WERI-Rb-1 (cell line): ENCODE data around the gene AGBL3.

Experiments
- DNase-seq: peaks from one replicate; pipeline ENCODE4 v3.0.0-alpha.2; 2020
- H3K27ac ChIP-seq: fragments of 250-450 bp; sonication (Bioruptor Pico); 2 replicates; pipeline ENCODE4 v1.5.1; 2020; ENCODE audit warnings: mild to moderate bottlenecking, moderate library complexity
- H3K27me3 ChIP-seq: fragments of 250-450 bp; sonication (Bioruptor Pico); 2 replicates; pipeline ENCODE4 v1.5.1; 2021; ENCODE audit warnings: mild to moderate bottlenecking, low read depth, moderate library complexity; ENCODE audit not compliant: insufficient read depth, severe bottlenecking
- H3K36me3 ChIP-seq: fragments of 250-450 bp; sonication (Bioruptor Pico); 2 replicates; pipeline ENCODE4 v1.5.1; 2020; ENCODE audit warnings: mild to moderate bottlenecking, moderate library complexity
- H3K4me3 ChIP-seq: 2 replicates; pipeline ENCODE4 v1.5.1; 2011; ENCODE audit warnings: low read depth, mild to moderate bottlenecking, control low read depth, low read length
- H3K9me3 ChIP-seq: fragments of 250-450 bp; sonication (Bioruptor Pico); 2 replicates; pipeline ENCODE4 v1.5.1; 2021; ENCODE audit warnings: mild to moderate bottlenecking, moderate library complexity; ENCODE audit not compliant: severe bottlenecking
- TF ChIP-seq, protein P1 (sequence below): IDR thresholded peaks from 2 replicates; pipeline ENCODE4 v1.5.1; 2011; ENCODE audit warnings: low read depth, mild to moderate bottlenecking, control low read depth, inconsistent platforms, low read length

Gene AGBL3

DNA sequence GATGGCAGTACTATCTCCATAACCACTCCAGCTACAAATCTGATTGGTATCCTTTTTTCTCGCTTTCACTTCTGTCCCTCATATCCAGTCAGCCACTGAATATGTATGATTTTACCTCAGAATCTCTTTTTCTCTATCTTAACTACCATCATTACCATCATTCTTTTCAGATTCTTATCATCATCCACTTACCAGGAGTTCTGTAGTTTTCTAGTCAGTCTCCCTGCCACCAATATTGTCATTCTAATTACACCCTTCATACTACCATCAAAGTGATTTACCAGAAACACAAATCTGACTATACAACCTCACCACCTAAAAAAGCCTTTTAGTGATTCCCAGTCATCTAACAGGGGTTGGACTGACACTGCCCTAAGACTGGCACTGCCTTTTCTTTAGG is 96.7 kb downstream of the AGBL3 start:
- H3K27me3 ChIP-seq = no peaks in the 10 kb centered on the region
- H3K4me3 ChIP-seq = no peak overlapping the region
- H3K9me3 ChIP-seq = no peaks in the 10 kb centered on the region
- TF ChIP-seq, protein P1, sequence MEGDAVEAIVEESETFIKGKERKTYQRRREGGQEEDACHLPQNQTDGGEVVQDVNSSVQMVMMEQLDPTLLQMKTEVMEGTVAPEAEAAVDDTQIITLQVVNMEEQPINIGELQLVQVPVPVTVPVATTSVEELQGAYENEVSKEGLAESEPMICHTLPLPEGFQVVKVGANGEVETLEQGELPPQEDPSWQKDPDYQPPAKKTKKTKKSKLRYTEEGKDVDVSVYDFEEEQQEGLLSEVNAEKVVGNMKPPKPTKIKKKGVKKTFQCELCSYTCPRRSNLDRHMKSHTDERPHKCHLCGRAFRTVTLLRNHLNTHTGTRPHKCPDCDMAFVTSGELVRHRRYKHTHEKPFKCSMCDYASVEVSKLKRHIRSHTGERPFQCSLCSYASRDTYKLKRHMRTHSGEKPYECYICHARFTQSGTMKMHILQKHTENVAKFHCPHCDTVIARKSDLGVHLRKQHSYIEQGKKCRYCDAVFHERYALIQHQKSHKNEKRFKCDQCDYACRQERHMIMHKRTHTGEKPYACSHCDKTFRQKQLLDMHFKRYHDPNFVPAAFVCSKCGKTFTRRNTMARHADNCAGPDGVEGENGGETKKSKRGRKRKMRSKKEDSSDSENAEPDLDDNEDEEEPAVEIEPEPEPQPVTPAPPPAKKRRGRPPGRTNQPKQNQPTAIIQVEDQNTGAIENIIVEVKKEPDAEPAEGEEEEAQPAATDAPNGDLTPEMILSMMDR = no peak
- no peak for DNase-seq
- H3K27ac ChIP-seq = no peak overlapping the region
- no peaks in the 10 kb centered on the region for H3K36me3 ChIP-seq

DNA sequence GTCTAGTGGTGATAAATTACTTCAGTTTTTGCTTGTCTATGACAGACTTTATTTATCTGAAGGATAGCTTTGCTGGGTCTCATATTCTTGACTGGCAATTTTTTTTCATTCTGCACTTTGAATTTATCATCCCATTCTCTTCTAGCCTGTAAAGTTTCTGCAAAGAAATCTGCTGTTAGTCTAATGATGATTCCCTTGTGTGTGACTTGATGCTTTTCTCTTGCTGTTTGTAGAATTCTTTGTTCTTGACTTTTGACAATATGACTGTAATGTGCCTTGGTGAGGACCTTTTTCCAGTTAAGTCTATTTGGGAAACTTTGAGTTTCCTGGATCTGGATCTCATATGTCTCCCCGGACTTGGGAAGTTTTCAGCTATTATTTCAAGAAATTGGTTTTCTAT is 102.3 kb downstream of the AGBL3 start:
- no peak for DNase-seq
- H3K27me3 ChIP-seq = no peaks in the 10 kb centered on the region
- H3K36me3 ChIP-seq = no peaks in the 10 kb centered on the region
- TF ChIP-seq, protein P1 = no peak
- no peak overlapping the region for H3K4me3 ChIP-seq
- H3K9me3 ChIP-seq = no peaks in the 10 kb centered on the region
- H3K27ac ChIP-seq = no peak overlapping the region

DNA sequence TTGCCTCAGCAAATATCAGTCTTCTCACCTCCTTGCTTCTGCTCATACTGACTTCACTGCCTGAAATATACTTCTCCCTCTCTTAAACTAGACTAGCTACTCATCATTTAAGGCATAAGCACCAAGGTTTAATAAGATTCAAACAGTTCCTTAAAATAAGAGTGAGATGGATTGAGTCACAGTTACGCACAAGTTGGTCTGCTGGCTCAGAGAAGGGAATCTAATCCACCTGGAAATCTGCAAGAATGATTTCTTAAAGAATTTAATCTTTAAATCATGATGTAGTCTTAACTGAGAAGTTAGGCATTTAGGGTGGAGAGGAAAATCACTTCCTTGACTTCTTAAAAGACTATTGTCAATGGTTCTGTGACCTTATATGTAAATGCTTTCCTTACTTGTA is 105.4 kb downstream of the AGBL3 start:
- no peaks in the 10 kb centered on the region for H3K36me3 ChIP-seq
- H3K4me3 ChIP-seq = no peak overlapping the region
- DNase-seq = no peak
- TF ChIP-seq, protein P1 = no peak
- no peaks in the 10 kb centered on the region for H3K27me3 ChIP-seq
- H3K9me3 ChIP-seq = no peaks in the 10 kb centered on the region
- no peak overlapping the region for H3K27ac ChIP-seq

DNA sequence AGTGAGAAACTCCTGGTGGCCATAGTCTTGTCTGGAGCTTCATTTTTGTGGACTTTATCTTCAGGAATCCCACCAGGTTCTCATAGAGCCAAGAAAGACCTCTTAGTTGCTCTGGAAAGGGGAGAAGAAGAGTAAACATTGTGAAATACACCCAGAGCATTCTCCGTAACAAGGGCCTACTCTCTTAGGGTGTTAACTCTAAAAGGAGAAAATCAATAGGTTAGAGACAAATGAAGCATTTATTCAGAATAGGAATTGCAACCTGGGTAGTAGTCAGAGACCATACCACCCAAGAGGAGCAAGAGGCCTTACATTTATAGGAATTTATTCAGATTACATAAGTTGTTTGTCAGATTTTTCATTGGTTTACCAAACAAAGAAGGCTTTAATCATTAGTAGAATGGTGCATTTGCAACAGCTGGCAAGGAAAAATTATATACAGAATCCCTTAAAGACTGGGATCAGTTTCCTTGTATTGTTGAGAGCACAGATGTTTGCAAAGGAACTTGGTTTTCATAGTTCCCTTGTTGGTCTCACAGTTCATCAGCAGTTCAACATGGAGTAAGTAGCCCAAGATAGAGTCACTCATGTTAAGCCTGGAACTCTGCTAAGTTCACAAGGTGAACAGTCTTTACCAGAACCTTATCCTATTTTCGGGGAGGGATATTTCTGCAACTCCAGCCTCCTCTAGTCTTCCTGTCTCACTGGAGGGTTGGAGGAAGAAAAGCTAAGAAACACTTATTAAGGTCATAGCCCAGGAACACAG is 108.3 kb downstream of the AGBL3 start:
- TF ChIP-seq, protein P1 = no peak
- Histone ChIP-seq H3K9me3 (no peaks in the 10 kb centered on the region), H3K36me3 (no peaks in the 10 kb centered on the region), H3K27ac (no peak overlapping the region), H3K27me3 (no peaks in the 10 kb centered on the region), H3K4me3 (no peak overlapping the region)
- DNase-seq = no peak

DNA sequence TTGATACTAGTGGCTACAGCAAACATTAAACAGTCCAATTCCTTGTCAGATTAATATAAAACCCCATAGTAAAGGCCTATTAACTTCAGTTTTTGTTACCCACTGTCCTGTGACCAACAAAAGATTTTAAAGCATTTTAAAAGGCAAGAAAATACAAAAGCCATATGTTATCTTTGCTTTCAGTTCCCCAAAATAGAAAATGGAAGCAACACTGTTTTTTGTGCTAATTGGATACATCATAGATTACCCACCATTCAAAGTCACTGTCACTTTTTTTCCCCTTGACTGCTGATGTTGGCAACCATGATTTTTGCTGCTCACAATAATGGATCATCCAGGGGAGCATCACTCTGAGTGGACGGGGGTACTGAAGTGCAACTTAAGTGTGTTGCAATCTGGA is 109.1 kb downstream of the AGBL3 start:
- H3K36me3 ChIP-seq = no peaks in the 10 kb centered on the region
- TF ChIP-seq, protein P1 = no peak
- H3K27me3 ChIP-seq = no peaks in the 10 kb centered on the region
- no peak for DNase-seq
- no peak overlapping the region for H3K4me3 ChIP-seq
- H3K27ac ChIP-seq = no peak overlapping the region
- no peaks in the 10 kb centered on the region for H3K9me3 ChIP-seq

DNA sequence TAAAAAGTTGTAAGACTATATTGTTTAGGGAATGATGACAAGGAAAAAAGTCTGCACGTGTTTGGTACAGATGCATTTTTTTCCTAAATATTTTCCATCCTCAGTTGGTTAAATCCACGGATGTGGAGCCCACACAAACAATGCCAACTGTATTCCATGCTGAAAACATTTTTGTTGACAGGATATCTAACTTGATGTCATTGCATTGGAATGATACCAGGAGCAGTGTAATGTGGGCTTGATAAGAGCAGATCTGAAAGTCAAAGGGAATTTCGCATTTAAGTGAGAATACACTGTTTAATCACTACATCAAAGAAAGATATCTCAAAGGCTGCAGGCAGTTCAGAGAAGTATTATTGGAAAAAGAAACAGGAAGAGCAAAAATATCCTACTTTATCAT is 112.1 kb downstream of the AGBL3 start:
- DNase-seq = no peak
- Histone ChIP-seq H3K27me3 (no peaks in the 10 kb centered on the region), H3K36me3 (no peaks in the 10 kb centered on the region), H3K9me3 (no peaks in the 10 kb centered on the region), H3K4me3 (no peak overlapping the region), H3K27ac (no peak overlapping the region)
- TF ChIP-seq, protein P1 = no peak
